Measurements from ENCODE around the gene GRIK4.
A peak's percentile ranks its signal among the peaks of the same experiment; 100 is the strongest.

Gene GRIK4

GRCh38 chr11:120564573-120565311 lies 53.2 kb downstream of the GRIK4 start:
- ChIA-PET POLR2A (no interaction called here), CTCF (interaction anchor here (0.9 to 1.5 kb wide), 3 partner anchors 9 to 120 kb away, joined by 3 to 4 read pairs (median 4); no protein-coding TSS in a partner anchor)
- H3K4me3 ChIP-seq (ENCODE audit: low read depth, low read length): peak overlapping the region; percentile 41
- no peak for DNase-seq (ENCODE audit: low read depth, low spot score)
- TF ChIP-seq, protein P1, sequence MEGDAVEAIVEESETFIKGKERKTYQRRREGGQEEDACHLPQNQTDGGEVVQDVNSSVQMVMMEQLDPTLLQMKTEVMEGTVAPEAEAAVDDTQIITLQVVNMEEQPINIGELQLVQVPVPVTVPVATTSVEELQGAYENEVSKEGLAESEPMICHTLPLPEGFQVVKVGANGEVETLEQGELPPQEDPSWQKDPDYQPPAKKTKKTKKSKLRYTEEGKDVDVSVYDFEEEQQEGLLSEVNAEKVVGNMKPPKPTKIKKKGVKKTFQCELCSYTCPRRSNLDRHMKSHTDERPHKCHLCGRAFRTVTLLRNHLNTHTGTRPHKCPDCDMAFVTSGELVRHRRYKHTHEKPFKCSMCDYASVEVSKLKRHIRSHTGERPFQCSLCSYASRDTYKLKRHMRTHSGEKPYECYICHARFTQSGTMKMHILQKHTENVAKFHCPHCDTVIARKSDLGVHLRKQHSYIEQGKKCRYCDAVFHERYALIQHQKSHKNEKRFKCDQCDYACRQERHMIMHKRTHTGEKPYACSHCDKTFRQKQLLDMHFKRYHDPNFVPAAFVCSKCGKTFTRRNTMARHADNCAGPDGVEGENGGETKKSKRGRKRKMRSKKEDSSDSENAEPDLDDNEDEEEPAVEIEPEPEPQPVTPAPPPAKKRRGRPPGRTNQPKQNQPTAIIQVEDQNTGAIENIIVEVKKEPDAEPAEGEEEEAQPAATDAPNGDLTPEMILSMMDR (IDR thresholded peaks at IDR 0.05; ENCODE audit: insufficient read depth, low read length, missing control alignments): peak; percentile 45

DNA sequence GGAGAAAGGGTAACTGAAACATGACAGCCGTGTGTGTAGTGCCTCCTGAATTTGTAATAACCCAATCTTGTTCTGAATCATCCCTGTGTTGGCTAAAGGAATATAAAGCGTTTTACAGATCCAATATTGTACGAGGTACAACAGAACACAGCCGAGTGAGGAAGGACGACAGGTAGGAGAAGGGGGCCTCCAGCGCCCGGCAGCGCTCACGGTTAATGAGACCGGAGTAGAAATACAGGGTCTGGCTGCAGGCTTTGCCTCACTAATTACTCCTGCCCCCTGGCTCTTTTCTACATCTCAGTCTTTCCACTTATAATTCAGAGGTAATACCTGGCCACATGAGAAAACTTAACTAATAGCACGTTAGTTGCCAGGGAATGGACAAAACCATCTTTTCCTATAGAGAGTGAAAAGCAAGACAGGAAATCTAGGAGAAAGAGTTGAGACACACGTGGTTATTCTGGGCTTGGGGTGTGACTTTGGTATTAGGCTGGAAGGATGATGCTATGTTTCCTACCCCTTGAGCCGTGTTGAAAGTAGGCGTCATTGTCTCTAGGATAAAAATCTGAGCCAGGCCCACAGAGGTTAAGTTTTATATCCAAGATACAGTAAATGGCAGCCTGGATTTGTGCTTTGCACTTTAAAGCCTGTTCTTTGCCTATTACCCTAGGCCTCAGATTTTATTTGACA lies 54.1 kb downstream of the GRIK4 start:
- ChIA-PET CTCF (interaction anchor here (0.9 to 1.5 kb wide), 2 partner anchors 8 to 18 kb away, joined by 3 to 4 read pairs; no protein-coding TSS in a partner anchor), POLR2A (no interaction called here)
- TF ChIP-seq, protein P1 (IDR thresholded peaks at IDR 0.05; ENCODE audit: insufficient read depth, low read length, missing control alignments): no peak
- no peak for DNase-seq (ENCODE audit: low read depth, low spot score)
- no peak overlapping the region for H3K4me3 ChIP-seq (ENCODE audit: low read depth, low read length)

GRCh38 chr11:120566176-120566575 lies 54.6 kb downstream of the GRIK4 start:
- CTCF ChIA-PET: no interaction called here
- no peak for DNase-seq (ENCODE audit: low read depth, low spot score)
- TF ChIP-seq, protein P1 (IDR thresholded peaks at IDR 0.05; ENCODE audit: insufficient read depth, low read length, missing control alignments): no peak
- POLR2A ChIA-PET: no interaction called here
- H3K4me3 ChIP-seq (ENCODE audit: low read depth, low read length): no peak overlapping the region

- H3K4me3 ChIP-seq (ENCODE audit: low read depth, low read length): no peak overlapping the region
- CTCF ChIA-PET: interaction anchor here (1.9 to 2.1 kb wide), 2 partner anchors 58 to 116 kb away, joined by 6 read pairs; partner anchors contain the start of gene GRIK4
- POLR2A ChIA-PET: no interaction called here
- DNase-seq (ENCODE audit: low read depth, low spot score): no peak
- TF ChIP-seq, protein P1 (IDR thresholded peaks at IDR 0.05; ENCODE audit: insufficient read depth, low read length, missing control alignments): no peak
These were observed 57.2 kb downstream of the GRIK4 start for GRCh38 chr11:120568572-120569307.

DNA sequence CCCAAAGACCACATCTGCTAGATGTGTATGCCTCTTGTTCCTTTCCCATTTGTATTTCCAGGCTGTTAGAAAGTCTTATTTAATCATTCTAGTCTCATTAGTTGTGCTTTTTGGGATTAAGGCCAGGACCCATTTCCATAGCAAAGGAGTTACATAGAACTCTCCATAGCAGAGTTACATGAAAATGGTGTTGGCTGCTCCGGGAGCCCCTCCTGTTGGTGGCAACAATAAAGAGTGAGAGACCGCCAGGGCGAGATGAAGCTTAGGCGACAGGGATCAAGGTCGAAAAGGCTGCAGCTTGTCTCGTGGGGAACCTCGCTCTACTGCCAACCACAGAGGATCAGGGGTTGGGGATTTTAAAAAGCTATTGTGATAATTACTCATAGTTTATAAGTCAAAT lies 58.3 kb downstream of the GRIK4 start:
- ChIA-PET POLR2A (no interaction called here), CTCF (interaction anchor here (1.9 to 2.1 kb wide), 2 partner anchors 59 to 115 kb away, joined by 6 read pairs; partner anchors contain the start of gene GRIK4)
- TF ChIP-seq, protein P1 (IDR thresholded peaks at IDR 0.05; ENCODE audit: insufficient read depth, low read length, missing control alignments): no peak
- no peak for DNase-seq (ENCODE audit: low read depth, low spot score)
- no peak overlapping the region for H3K4me3 ChIP-seq (ENCODE audit: low read depth, low read length)

DNA sequence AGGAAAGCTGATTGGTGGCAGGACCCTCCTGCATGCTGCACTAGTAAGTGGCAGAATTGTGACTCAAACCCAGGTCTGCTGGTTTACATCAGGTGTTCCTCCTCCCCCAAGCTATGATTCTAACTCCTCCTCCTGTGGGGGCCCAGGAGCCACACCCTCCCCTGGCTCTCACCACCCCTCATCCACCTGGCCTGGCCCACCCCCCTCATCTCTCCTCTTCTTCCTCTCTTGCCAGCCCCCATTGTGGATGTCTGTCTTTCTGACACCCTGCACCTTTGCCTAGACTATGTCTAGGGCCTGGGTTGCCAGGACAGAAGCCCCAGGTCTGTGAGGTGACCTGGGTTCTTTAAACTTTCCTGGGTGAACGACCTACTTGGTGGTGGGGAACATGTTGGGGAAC lies 59.9 kb downstream of the GRIK4 start:
- ChIA-PET CTCF (no interaction called here), POLR2A (no interaction called here)
- DNase-seq (ENCODE audit: low read depth, low spot score): no peak
- TF ChIP-seq, protein P1 (IDR thresholded peaks at IDR 0.05; ENCODE audit: insufficient read depth, low read length, missing control alignments): no peak
- no peak overlapping the region for H3K4me3 ChIP-seq (ENCODE audit: low read depth, low read length)

Measured in AG04449 (cell line).